Rectal smooth muscle tissue (tissue), 1 donor: ENCODE data around the gene PKP4.

Experiments
- H3K27ac ChIP-seq: one replicate; pipeline ENCODE4 v1.7.0; 2013; ENCODE audit warnings: low read depth, low read length, inconsistent platforms
- H3K27me3 ChIP-seq: one replicate; pipeline ENCODE4 v1.7.0; 2013; ENCODE audit warnings: low read length; ENCODE audit not compliant: control insufficient read depth, insufficient read depth
- H3K36me3 ChIP-seq: one replicate; pipeline ENCODE4 v1.7.0; 2013; ENCODE audit warnings: low read length; ENCODE audit not compliant: control insufficient read depth, insufficient read depth
- H3K4me1 ChIP-seq: one replicate; pipeline ENCODE4 v1.7.0; 2013; ENCODE audit warnings: low read length; ENCODE audit not compliant: control insufficient read depth, insufficient read depth
- H3K4me3 ChIP-seq: one replicate; pipeline ENCODE4 v1.7.0; 2013; ENCODE audit warnings: low read length
- H3K9ac ChIP-seq: one replicate; pipeline ENCODE4 v1.7.0; 2013; ENCODE audit warnings: low read length

Gene PKP4

GRCh38 chr2:158726911-158727592 is 270.3 kb downstream of the PKP4 start:
- H3K9ac ChIP-seq: no peak overlapping the region
- H3K36me3 ChIP-seq: no peaks in the 10 kb centered on the region
- no peak overlapping the region for H3K4me3 ChIP-seq
- H3K4me1 ChIP-seq: no peaks in the 10 kb centered on the region
- H3K27ac ChIP-seq: no peak overlapping the region
- no peaks in the 10 kb centered on the region for H3K27me3 ChIP-seq

- H3K9ac ChIP-seq: no peak overlapping the region
- H3K4me1 ChIP-seq: no peaks in the 10 kb centered on the region
- no peaks in the 10 kb centered on the region for H3K27me3 ChIP-seq
- no peaks in the 10 kb centered on the region for H3K36me3 ChIP-seq
- no peak overlapping the region for H3K4me3 ChIP-seq
- no peak overlapping the region for H3K27ac ChIP-seq
Observed at GRCh38 chr2:158728422-158728821, 271.7 kb downstream of the PKP4 start.

- Histone ChIP-seq H3K27ac (no peak overlapping the region), H3K4me3 (no peak overlapping the region), H3K9ac (no peak overlapping the region), H3K27me3 (no peaks in the 10 kb centered on the region), H3K4me1 (no peaks in the 10 kb centered on the region), H3K36me3 (no peaks in the 10 kb centered on the region)
Observed at GRCh38 chr2:158729451-158729850, 272.7 kb downstream of the PKP4 start.

- Histone ChIP-seq H3K27ac (no peak overlapping the region), H3K9ac (no peak overlapping the region), H3K4me3 (no peak overlapping the region), H3K4me1 (no peaks in the 10 kb centered on the region), H3K36me3 (no peaks in the 10 kb centered on the region), H3K27me3 (no peaks in the 10 kb centered on the region)
Observed at GRCh38 chr2:158729873-158730620, 273.3 kb downstream of the PKP4 start.

- no peaks in the 10 kb centered on the region for H3K4me1 ChIP-seq
Observed at GRCh38 chr2:158730621-158731140, 273.9 kb downstream of the PKP4 start.

GRCh38 chr2:158731386-158731785 is 274.6 kb downstream of the PKP4 start:
- Histone ChIP-seq H3K4me3 (no peak overlapping the region), H3K36me3 (no peaks in the 10 kb centered on the region), H3K9ac (no peak overlapping the region), H3K27me3 (no peaks in the 10 kb centered on the region), H3K27ac (no peak overlapping the region), H3K4me1 (no peaks in the 10 kb centered on the region)

More at GRCh38 chr2:158730621-158731140, 273.9 kb downstream of the PKP4 start:
- Histone ChIP-seq H3K36me3 (no peaks in the 10 kb centered on the region), H3K27me3 (no peaks in the 10 kb centered on the region), H3K4me3 (no peak overlapping the region), H3K9ac (no peak overlapping the region), H3K27ac (no peak overlapping the region)
